Stimulated activated CD8-positive, alpha-beta memory T cell treated with anti-CD3 and anti-CD28 coated beads, Interleukin-4, amount 100 ng/mL, for 48 hours (primary cell): Measurements from ENCODE around the gene GDF10.

Experiments
- DNase-seq: peaks from one replicate; pipeline ENCODE4 v3.0.0-alpha.2; 2020

GDF10 gene

GRCh38 chr10:47318706-47319105 is 18.7 kb downstream of the GDF10 start:
- DNase-seq: no peak

GRCh38 chr10:47319784-47320183 is 19.8 kb downstream of the GDF10 start:
- DNase-seq: no peak

- no peak for DNase-seq
These were observed 20.8 kb downstream of the GDF10 start for GRCh38 chr10:47320812-47321211.

GRCh38 chr10:47321521-47322195 is 21.7 kb downstream of the GDF10 start:
- no peak for DNase-seq

DNA sequence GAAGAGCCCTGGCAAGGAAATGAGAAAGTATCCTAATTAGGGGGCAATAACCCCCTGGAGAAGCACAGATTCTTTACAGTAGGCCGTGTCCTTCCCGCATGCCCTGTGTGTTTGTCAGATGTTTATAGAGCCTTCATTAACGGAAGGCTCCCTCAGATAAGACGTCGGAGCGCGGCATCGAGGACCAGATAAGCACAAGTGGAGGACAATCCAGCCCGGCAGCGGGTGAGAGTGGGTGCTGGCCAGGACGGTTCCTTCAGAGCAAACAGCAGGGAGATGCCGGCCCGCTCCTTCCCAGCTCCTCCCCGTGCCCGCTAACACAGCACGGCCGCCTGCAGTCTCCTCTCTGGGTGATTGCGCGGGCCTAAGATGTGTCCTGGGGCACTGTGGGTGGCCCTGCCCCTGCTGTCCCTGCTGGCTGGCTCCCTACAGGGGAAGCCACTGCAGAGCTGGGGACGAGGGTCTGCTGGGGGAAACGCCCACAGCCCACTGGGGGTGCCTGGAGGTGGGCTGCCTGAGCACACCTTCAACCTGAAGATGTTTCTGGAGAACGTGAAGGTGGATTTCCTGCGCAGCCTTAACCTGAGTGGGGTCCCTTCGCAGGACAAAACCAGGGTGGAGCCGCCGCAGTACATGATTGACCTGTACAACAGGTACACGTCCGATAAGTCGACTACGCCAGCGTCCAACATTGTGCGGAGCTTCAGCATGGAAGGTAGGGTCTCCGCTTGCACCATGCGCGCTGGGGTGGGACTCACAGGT is 22.5 kb downstream of the GDF10 start, which contains the start of gene GDF2:
Gene GDF2 (plus strand): TSS at position 155 of the 762 bp plus-strand sequence. CDS start 215 bp downstream, at position 370.
- DNase-seq: no peak

DNA sequence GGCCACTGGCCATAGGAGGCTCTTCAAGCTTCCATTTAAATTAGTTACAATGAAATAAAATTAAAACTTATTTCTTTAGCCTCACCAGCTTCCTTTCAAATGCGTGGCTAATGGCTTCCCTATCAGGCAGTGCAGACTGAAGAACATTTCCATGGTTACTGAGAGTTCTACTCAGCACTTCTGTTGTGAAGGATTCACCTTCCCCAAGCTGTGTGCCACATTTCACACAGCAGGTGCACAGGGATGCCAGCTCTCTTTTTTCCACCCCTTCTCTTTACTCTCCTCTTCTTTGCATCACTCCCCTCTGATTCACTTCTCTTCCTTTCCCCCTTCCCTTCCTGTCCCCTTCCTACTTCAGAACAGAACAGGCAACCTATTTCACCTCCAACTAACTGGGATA is 23.1 kb downstream of the GDF10 start:
- DNase-seq: no peak

- no peak for DNase-seq
These were observed 23.8 kb downstream of the GDF10 start for GRCh38 chr10:47323636-47324296.

GRCh38 chr10:47325303-47326291 is 25.6 kb downstream of the GDF10 start:
- DNase-seq: no peak

- DNase-seq: no peak
These were observed 26.4 kb downstream of the GDF10 start for GRCh38 chr10:47326306-47326926.

GRCh38 chr10:47326927-47327330 is 26.9 kb downstream of the GDF10 start:
- DNase-seq: no peak

DNA sequence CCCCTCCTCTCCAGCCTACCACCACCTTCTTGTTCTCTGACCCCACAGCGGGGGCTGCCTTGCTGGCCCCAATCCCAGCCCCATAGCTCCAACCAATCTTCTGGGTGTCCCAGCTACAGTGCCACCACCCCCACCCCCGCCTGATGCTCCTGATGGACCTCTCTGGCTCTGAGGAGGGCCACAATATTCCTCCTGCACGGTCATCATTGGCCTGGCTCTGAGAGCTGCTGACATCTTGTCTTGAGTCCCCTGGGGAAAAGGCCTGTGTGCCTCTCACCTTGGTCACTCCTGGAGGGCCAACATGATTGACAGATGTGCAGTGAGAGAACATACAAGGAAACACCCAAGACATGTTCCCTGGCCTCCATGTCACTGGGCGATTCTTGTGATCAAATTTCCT is 29.9 kb downstream of the GDF10 start:
- no peak for DNase-seq

DNA sequence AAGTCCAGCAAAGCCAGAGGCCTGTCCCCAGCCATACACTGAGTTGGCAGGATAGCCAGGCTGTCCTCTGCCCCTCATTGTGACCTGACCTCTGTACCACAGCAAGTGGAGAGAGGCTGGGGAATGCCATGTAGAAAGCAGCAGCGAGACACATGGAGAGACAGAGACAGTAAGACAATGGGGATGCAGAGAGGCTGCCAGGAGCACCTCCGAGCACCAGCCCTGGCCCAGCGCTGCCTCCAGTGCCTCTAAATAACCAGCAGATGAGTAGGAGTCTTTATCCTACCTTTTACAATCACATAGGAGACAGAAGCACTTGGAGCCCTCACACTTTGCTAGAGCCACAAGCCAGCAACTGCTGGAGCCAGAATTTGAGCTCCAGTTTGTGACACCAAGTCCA is 30.4 kb downstream of the GDF10 start:
- DNase-seq: no peak

GRCh38 chr10:47330804-47331203 is 30.8 kb downstream of the GDF10 start:
- DNase-seq: no peak

DNA sequence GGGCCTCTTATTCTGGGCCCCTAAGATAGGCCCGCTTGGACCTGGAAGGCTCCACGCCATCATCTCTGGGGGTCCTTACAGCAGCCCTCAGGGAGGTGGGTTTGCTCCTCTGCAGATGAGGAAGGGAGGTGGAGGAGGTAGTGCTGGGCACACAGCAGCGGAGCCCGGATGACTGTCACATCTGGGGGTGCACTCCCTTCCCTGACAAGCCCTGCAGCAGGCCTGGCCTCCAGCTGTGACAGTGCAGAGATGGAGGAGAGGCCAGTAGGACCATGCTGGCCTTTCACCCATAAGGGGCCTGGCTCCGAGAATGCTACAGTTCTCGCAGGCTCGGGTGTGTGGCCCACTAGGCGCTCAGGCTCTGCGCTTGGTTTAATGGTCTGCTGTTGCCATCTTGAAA is 31.5 kb downstream of the GDF10 start:
- no peak for DNase-seq

DNA sequence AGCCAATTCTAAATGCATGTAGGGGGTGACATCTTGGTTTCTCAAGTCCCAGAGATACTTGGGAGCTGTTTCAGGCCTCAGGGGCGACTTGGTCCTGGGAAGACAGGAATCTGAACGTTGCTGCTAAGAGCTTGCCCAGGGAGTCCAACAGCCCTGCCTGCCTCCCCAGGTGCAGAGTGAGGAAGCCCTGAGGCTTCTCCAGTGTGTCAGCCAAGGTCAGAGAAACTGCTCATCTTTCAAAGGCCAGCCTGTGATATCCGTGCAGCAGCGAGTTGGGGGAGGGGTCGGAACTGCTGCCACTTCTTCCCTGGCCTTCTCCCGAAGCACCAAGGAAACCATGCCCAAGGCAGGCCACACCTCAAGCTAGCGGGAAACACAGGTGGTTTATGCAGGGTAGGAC is 32.0 kb downstream of the GDF10 start:
- DNase-seq: no peak

DNA sequence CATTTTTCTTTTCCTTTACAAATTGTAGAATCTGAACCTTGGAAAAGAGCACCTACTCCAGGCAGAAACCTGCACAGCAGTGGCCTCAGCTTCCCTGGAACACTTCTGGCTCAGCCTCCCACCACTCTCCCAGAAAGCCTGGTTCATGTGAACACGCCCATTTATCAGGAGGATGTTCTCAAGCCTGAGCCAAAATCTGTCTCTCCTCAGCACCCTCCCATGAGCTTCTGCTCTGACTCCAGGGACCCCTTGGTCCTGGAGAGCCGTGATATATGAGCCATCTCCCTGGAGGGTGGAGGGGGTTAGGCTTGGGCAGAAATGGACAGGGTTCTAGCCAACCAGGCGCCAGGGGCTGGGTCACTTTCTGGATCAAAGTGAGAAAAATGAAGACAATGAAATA is 32.4 kb downstream of the GDF10 start:
- no peak for DNase-seq

- DNase-seq: no peak
These were observed 32.9 kb downstream of the GDF10 start for GRCh38 chr10:47332946-47333345.

- no peak for DNase-seq
These were observed 33.5 kb downstream of the GDF10 start for GRCh38 chr10:47333532-47333931.

DNA sequence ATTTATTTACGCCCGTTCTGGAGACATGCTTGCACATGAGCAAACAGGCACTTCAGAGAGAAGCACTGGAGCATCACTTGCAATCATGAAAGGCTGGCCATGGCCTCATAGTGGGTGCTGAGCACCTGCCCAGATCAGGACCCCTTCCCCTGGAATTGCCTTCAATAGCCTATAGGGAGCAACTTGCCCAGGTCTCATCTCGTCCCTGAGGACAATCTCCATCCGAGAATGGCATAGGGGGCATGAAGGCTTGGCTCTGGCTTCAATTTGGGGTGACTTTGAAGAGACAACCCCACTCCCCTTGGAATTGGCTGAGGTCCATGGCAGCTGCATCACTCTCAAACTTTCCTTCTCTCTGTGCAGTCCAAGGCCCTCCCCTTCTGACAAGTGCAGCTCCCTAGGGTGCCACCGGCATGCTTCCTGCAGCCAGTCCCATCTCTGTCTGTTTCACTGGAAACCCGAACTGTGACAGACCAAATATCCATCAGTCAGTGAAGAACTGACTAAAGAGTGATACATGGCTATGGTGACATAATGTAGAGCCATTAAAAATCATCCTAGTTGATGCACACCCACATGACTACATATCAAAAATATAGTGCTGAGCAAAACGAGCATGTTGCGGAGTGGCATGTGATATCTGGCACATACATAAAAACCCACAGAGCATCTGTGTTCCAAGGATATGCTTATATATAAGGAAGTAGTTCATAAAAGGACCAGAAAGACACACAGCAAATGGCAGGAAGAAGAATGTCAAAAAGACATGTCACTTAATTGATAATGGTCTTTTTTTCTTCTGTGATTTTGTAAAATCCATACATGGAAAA is 34.7 kb downstream of the GDF10 start:
- DNase-seq: no peak

DNA sequence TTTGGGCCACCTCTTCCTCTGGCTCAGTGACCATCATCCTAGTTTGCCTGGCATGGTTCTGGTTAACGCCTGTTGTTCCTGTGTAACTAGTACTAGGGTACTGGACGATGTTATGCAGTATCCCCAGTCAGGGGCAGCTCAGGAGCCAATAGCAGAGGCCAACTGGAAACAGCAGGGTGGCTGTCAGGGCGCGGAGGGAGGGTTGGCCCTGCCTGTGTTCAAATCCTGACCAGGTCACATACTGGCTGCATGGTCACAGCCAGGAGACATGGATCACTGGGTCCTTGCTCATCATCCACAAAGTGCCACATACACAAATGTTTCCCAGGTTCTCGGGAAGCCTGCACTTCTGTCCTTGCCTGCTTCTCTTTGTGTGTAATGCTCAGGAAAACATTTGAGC is 35.9 kb downstream of the GDF10 start:
- DNase-seq: no peak
